HuH-7.5 (cell line): ENCODE results near the gene SAPCD1.
A peak's percentile ranks its signal among the peaks of the same experiment; 100 is the strongest.

Experiments
- DNase-seq: peaks from one replicate; pipeline ENCODE4 v3.0.0; 2011; ENCODE audit warnings: low spot score

Gene SAPCD1

DNA sequence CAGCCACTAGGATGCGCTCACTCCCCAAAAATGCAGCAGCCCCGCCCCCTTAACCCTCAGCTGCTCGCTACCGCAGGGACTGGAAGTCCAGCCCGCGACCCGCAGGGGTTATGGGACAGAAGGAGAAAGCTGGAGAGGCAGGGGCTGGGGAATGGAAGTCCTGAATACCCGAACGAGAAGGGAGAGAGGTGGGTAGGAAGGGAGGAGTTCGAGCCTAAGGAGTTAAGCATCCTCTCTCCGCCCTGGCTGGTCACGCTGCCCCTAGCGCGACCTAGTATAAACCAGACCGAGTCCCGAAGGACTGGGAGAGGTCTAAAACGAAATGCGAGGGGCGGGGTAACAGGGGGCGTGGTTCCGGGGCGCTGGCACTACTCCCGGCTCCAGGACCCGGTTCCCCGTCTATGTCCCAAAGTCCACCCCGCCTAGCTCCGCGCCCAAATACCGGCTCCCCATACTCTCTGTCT is 32.9 kb upstream of the SAPCD1 start:
- DNase-seq, result peak; percentile 86

DNA sequence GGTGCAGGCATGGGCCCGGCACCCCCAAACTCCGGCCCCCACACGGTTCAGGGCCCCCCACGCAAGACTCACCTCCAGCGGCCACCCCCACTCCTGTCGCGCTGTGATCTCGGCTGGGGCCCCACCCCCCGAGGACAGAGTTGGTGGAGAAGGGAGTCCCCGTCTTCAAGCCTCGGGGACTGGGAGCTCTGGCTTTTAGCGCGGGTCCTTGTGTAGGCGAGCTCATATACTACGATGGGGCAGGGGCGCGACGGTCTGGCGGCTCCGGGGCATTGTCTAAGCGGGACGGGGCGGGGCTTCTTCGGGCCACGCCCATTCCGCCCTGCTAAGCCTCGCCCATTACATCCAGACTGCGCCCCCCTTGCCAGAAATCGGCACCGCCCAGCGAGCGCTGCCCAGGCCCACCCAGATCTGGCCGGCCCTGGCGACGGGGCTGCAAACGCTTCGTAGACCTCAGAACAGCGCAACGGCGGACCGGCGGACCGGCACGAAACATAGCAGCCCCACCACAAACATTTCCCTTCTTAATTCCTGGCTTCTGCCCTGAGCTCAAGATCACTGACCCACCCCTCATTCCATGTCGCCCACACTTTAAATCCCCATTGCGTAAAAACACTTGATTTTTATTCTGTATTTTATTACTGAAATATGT is 32.4 kb upstream of the SAPCD1 start:
- peak; percentile 60 for DNase-seq

- DNase-seq, result no peak
Measured at GRCh38 chr6:31730631-31731086, 31.8 kb upstream of the SAPCD1 start.

DNA sequence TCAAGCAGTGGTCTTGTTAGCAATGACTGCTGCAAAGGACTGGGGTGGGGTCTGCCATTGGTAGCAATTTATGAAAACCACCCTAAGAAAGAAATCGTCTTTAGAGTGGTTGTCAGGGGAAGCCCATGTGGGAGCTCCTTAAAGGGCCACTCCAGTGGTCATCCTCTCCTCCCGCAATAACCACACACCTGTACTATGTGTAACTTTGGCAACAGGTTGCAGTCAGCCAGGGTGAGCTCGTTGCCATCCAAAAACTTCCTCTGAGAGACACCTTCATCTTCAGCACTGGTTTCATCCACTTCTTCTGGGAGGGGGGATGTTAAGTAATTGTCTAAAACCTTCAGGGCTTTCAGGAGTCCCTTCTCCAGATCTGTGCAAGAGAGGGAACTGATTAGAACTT is 30.4 kb upstream of the SAPCD1 start:
- DNase-seq, result no peak

DNA sequence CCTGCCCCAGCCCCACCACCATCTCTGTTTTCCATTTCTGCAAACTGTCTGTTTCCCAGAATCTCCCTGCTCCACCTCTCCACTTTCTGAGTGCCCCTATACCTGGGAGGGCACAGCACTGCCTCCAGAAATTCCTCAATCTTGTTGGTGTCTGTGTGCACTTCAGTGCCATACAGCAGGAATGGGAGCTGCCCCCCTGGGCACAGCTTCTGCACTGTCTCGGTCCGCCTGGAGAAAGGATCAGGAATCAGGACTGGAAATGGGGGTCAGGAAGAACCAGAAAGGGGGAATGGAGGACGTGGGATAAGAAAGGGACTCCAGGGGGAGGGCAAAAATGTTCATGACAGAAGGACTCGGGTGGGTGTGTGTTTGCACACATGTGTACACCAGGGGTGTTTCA is 28.7 kb upstream of the SAPCD1 start:
- DNase-seq, result no peak

DNA sequence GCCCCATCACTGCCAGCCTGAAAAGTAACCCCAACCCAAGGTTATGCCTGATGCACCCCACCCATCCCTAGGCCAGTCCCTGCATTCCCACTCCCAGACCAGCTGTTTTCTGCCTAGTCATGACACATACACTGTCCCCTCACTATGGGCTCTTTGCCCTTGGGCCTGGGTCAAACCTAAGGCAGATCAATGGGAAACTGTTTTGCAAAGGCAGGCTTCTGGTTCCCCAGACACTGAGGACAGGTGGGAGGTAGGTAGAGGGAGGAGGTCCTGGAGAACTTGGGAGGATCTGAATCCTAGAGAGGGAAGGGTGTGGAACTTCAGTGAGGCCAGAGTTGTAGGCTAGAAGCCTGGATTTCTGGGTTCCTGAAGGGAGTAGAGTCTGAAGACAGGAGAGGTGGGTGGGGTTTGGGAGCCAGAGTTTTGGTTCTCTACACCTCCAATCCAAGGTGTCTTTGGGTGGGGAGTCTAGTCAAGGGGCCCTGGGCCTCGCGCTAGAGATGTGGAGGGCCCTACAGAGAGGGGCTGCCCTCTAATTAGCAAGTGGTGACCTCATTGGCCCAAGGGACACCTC is 28.1 kb upstream of the SAPCD1 start:
- DNase-seq, result no peak

- peak; percentile 33 for DNase-seq
Measured at GRCh38 chr6:31734821-31735406, 27.5 kb upstream of the SAPCD1 start.

GRCh38 chr6:31736021-31736767 is 26.3 kb upstream of the SAPCD1 start, which contains the start of gene CLIC1:
Gene CLIC1, minus strand, starts transcription at chr6:31736530. Its CDS starts 230 bp downstream, at chr6:31736300.
- DNase-seq, result peak; percentile 73

DNA sequence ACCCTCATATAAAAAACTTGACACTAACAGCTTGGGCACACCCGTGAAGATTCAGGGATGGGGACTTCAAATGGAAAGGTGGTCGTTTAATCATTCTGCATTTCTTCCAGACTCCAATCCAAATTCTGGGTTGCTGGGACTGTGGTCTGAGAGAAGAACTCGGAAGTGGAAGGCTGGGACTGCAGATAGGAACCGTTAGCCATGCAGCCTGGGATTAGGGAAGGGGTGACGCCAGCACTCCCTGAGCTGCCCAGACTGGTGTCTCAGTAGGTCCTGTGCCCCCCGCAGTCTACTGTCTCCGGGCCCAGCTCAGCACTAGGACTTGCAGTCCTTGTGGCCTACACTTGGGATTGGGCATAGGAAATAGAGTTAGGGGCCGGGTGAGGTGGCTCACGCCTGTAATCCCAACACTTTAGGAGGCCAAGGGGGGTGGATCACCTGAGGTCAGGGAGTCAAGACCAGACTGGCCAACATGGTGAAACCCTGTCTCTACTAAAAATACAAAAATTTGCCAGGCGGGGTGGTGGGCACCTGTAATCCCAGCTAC is 25.6 kb upstream of the SAPCD1 start:
- no peak for DNase-seq

DNA sequence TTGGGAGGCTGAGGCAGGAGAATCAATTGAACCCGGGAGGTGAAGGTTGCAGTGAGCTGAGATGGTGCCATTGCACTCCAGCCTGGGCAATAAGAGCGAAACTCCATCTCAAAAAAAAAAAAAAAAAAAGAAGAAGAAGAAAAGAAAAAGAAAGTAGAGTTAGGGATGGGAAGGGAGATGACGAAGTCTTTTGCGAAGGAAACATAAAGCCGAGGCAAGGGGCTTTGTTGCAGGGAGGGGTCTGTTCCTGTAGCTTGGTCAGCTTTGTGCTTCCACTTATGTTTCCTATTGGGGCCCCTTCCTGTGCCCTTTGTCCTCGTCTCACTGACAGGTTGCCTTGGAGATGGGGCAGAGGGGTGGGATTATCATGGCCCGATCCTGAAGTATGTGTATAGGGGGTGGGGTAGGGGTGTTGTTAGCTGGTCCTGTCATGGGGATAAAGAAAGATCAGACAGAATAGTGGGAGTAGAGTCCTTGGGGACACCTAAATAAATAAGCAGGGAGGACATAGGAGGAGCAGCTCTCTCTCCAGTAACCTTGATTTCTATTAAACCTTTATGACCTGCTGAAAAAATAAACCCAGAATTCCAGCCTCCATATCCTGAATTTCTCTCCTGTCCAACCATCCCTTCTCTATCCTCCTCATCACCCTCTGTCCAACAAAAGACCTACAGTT is 25.0 kb upstream of the SAPCD1 start:
- peak; percentile 60 for DNase-seq

GRCh38 chr6:31737991-31738979 is 24.2 kb upstream of the SAPCD1 start:
- DNase-seq, result peak; percentile 66

- peak; percentile 85 for DNase-seq
Measured at GRCh38 chr6:31739639-31740396, 22.6 kb upstream of the SAPCD1 start, which contains the start of gene MSH5. Gene MSH5, plus strand, starts transcription at chr6:31740005. Its CDS starts 462 bp downstream, at chr6:31740467.

GRCh38 chr6:31740397-31741223 is 21.8 kb upstream of the SAPCD1 start:
- no peak for DNase-seq

- no peak for DNase-seq
Measured at GRCh38 chr6:31741815-31742214, 20.6 kb upstream of the SAPCD1 start.

GRCh38 chr6:31742894-31743293 is 19.6 kb upstream of the SAPCD1 start:
- no peak for DNase-seq

DNA sequence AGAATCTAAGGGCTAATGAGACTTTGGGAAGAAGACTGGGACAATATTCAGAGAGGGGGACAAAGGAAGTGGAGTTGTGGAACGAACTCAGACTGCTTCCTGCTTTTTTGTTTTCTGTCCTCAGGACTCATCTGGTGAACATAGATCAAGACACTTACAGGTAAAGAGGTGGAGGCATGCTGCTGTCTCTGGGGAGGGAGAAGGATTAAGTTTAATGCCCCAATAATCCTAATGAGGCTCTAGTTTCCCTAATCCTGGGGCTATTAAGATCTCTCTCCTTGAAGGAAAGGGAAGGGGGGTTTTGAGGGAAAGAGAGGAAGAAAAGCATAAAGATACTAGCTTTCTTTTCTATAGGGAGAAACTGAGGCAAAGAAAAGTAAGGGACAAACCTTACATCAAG is 18.0 kb upstream of the SAPCD1 start:
- no peak for DNase-seq

DNA sequence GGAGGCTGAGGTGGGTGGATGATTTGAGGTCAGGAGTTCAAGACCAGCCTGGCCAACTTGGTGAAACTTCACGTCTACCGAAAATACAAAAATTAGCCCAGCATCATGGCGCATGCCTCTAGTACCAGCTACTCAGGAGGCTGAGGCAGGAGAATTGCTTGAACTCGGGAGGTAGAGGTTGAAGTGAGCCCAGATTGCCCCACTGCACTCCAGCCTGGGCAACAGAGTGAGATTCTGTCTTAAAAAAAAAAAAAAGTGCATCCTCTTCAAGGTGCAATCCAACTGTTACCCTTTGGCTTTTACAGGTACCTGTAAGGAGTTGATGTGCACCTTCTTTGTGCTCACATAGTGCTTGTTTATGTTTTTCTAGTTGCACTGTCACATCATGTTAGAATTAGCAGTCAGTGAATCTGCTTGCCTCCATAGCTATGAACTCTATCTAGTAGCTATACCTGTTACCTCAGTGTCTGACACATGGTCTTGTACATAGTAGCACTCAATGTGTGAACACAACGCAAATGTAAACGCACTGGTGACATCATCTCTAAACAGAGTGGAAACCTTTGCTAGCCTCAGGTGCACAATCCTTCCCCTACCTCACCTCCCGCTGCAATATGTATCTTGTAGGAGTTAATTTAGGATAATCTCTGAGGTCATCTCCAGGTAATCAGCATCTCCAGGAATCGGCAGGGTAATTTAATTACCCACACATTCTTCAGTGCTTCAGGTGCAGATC is 13.0 kb upstream of the SAPCD1 start:
- no peak for DNase-seq

GRCh38 chr6:31750411-31751022 is 11.9 kb upstream of the SAPCD1 start:
- no peak for DNase-seq
